GM18511 (cell line): ENCODE measurements around the gene NOTCH3.

Experiments used
- ATAC-seq: cut with Tn5 transposase; IDR thresholded peaks from one replicate; pipeline ENCODE4 v1.9.1; 2021; ENCODE audit warnings: mild to moderate bottlenecking, moderate library complexity; ENCODE audit not compliant: unreplicated experiment

Gene NOTCH3

GRCh38 chr19:15197942-15198341 is 2.9 kb downstream of the NOTCH3 start:
- ATAC-seq, result no peak

GRCh38 chr19:15197275-15197941 is 3.4 kb downstream of the NOTCH3 start:
- no peak for ATAC-seq

- ATAC-seq, result no peak
These were observed 4.3 kb downstream of the NOTCH3 start for GRCh38 chr19:15196360-15197005.

- no peak for ATAC-seq
These were observed 5.1 kb downstream of the NOTCH3 start for GRCh38 chr19:15195371-15196334.

GRCh38 chr19:15194938-15195337 is 5.9 kb downstream of the NOTCH3 start:
- no peak for ATAC-seq

GRCh38 chr19:15191982-15192381 is 8.8 kb downstream of the NOTCH3 start:
- no peak for ATAC-seq

GRCh38 chr19:15191514-15191913 is 9.3 kb downstream of the NOTCH3 start:
- ATAC-seq, result no peak

GRCh38 chr19:15188851-15189250 is 11.9 kb downstream of the NOTCH3 start:
- ATAC-seq, result no peak

GRCh38 chr19:15187026-15188007 is 13.5 kb downstream of the NOTCH3 start:
- no peak for ATAC-seq

GRCh38 chr19:15185188-15185587 is 15.6 kb downstream of the NOTCH3 start:
- ATAC-seq, result no peak

- no peak for ATAC-seq
These were observed 16.0 kb downstream of the NOTCH3 start for GRCh38 chr19:15184776-15185175.

- no peak for ATAC-seq
These were observed 19.4 kb downstream of the NOTCH3 start for GRCh38 chr19:15181394-15181793.

- no peak for ATAC-seq
These were observed 20.1 kb downstream of the NOTCH3 start for GRCh38 chr19:15180451-15181390.

- no peak for ATAC-seq
These were observed 22.0 kb downstream of the NOTCH3 start for GRCh38 chr19:15178629-15179308.

- no peak for ATAC-seq
These were observed 23.3 kb downstream of the NOTCH3 start for GRCh38 chr19:15177269-15178116.

- ATAC-seq, result no peak
These were observed 25.2 kb downstream of the NOTCH3 start for GRCh38 chr19:15175609-15176008.

GRCh38 chr19:15173746-15174404 is 26.9 kb downstream of the NOTCH3 start:
- no peak for ATAC-seq
